GM12878 (cell line): ENCODE measurements around the gene CAMK2G. TPM values are rescaled to one million over a fixed set of nuclear protein-coding genes. Genes with fewer than 3 reads are reported as not detected.

Experiments used
- ATAC-seq: fragments of 200-7000 bp; cut with Tn5 transposase; 3 replicates; pipeline ENCODE4 v1.9.1; 2020; ENCODE audit warnings: mild to moderate bottlenecking, moderate library complexity
- BruUV-seq: library from RNA; stranded (reverse); fragments of 400-500 nt; replicated peaks from 2 replicates; lab custom pipeline; 2021; lab: Mats Ljungman, UMichigan
- CTCF ChIA-PET: fragments of 300-600 bp; sonication (Branson Sonifier 250); formaldehyde crosslinking; extraction: SDS; loops from one replicate; lab custom pipeline; 2021; ENCODE audit warnings: inconsistent platforms; lab: Yijun Ruan, JAX
- POLR2A ChIA-PET: fragments of 350-600 bp; formaldehyde crosslinking; extraction: SDS; loops from one replicate; lab custom pipeline; 2021; ENCODE audit warnings: inconsistent platforms; lab: Charles Lee
- RAD21 ChIA-PET: fragments of 300-600 bp; sonication (Branson Sonifier 250); formaldehyde crosslinking; loops from one replicate; lab custom pipeline; 2023; ENCODE audit warnings: antibody characterized with exemption; ENCODE audit not compliant: unreplicated experiment; lab: Charles Lee
- SMC1A ChIA-PET: fragments of 300-600 bp; sonication (Branson Sonifier 250); formaldehyde crosslinking; loops from one replicate; lab custom pipeline; 2023; ENCODE audit not compliant: unreplicated experiment, uncharacterized antibody; lab: Charles Lee
- DNase-seq: peaks from one replicate; pipeline ENCODE4 v3.0.0-alpha.2; 2011; ENCODE audit warnings: low read depth, low spot score
- FAIRE-seq: peaks from 3 replicates; lab custom pipeline; 2011; peaks lifted over from hg19 to GRCh38; lab: Jason Lieb, UNC
- H2AFZ ChIP-seq: 2 replicates; pipeline ENCODE4 v1.6.0; 2011; ENCODE audit warnings: low read depth, low read length, control low read depth; ENCODE audit not compliant: control insufficient read depth
- H3K27ac ChIP-seq: 2 replicates; pipeline ENCODE4 v1.5.1; 2011; ENCODE audit warnings: control low read depth; ENCODE audit not compliant: control insufficient read depth, insufficient read depth
- H3K27me3 ChIP-seq, 2 experiments: replicated peaks in 1 of 2; 2 replicates each; pipeline versions ENCODE4 v1.6.0 to v1.6.1; 2011; ENCODE audit warnings: low read length in 1 of 2; ENCODE audit not compliant: control insufficient read depth in 2 of 2, insufficient read depth in 2 of 2
- H3K36me3 ChIP-seq, 2 experiments: 2 replicates each; pipeline ENCODE4 v1.5.1; 2011; ENCODE audit warnings: low read length in 1 of 2; ENCODE audit not compliant: control insufficient read depth in 2 of 2, insufficient read depth in 2 of 2
- H3K4me1 ChIP-seq: 2 replicates; pipeline ENCODE4 v1.6.1; 2011; ENCODE audit warnings: mild to moderate bottlenecking, low read length, moderate library complexity, mixed read lengths; ENCODE audit not compliant: control insufficient read depth, insufficient read depth
- H3K4me2 ChIP-seq: 2 replicates; pipeline ENCODE4 v1.6.0; 2011; ENCODE audit warnings: control low read depth; ENCODE audit not compliant: control insufficient read depth, insufficient read depth
- H3K4me3 ChIP-seq: fragments of 200-600 bp; sonication (generic); 2 replicates; pipeline ENCODE4 v1.5.1; 2016
- H3K79me2 ChIP-seq: 2 replicates; pipeline ENCODE4 v1.6.0; 2011; ENCODE audit warnings: low read length; ENCODE audit not compliant: control insufficient read depth, insufficient read depth
- H3K9ac ChIP-seq: 2 replicates; pipeline ENCODE4 v1.8.0; 2011; ENCODE audit warnings: low read length, control low read depth, mixed read lengths; ENCODE audit not compliant: control insufficient read depth, insufficient read depth
- H3K9me3 ChIP-seq: replicated peaks from 3 replicates; pipeline ENCODE4 v1.5.1; 2011; ENCODE audit warnings: mild to moderate bottlenecking, low read length; ENCODE audit not compliant: control insufficient read depth, insufficient read depth
- H4K20me1 ChIP-seq: 2 replicates; pipeline ENCODE4 v1.6.0; 2011; ENCODE audit not compliant: control insufficient read depth, insufficient read depth
- ASH2L ChIP-seq: fragments of 300-600, 200-600 bp; sonication (generic); IDR thresholded peaks from 2 replicates; pipeline ENCODE4 v1.6.1; 2017; ENCODE audit warnings: low read depth, mild to moderate bottlenecking, borderline replicate concordance
- ATF7 ChIP-seq: fragments of 450-650 bp; IDR thresholded peaks from 2 replicates; pipeline ENCODE4 v1.6.1; 2016; ENCODE audit warnings: low read depth, mild to moderate bottlenecking
- CHD1 ChIP-seq: IDR thresholded peaks from 2 replicates; pipeline ENCODE4 v1.6.1; 2012; ENCODE audit warnings: low read depth, low read length, improper control_type of control experiment
- HDGF ChIP-seq: fragments of 450-650 bp; IDR thresholded peaks from 2 replicates; pipeline ENCODE4 v1.6.1; 2016; ENCODE audit warnings: antibody characterized with exemption
- NFIC ChIP-seq: IDR thresholded peaks from 2 replicates; pipeline ENCODE4 v1.6.1; 2012; ENCODE audit warnings: low read depth, mild to moderate bottlenecking, inconsistent platforms, low read length, moderate library complexity
- PAX5 ChIP-seq: IDR thresholded peaks from 2 replicates; pipeline ENCODE4 v1.6.1; 2011; ENCODE audit warnings: low read depth, low read length, borderline replicate concordance
- TAF1 ChIP-seq: IDR thresholded peaks from 2 replicates; pipeline ENCODE4 v1.6.1; 2011; ENCODE audit warnings: mild to moderate bottlenecking, low read depth, low read length, borderline replicate concordance
- YBX1 ChIP-seq: fragments of 450-650 bp; IDR thresholded peaks from 2 replicates; pipeline ENCODE4 v1.6.1; 2016; ENCODE audit warnings: antibody characterized with exemption
- ZNF217 ChIP-seq: fragments of 450-650 bp; IDR thresholded peaks from 2 replicates; pipeline ENCODE4 v1.6.1; 2017; ENCODE audit warnings: antibody characterized with exemption, mild to moderate bottlenecking
- ZNF24 ChIP-seq: fragments of 450-650 bp; IDR thresholded peaks from 2 replicates; pipeline ENCODE4 v1.6.1; 2017; ENCODE audit warnings: antibody characterized with exemption, mild to moderate bottlenecking
- ZSCAN29 ChIP-seq: fragments of 450-650 bp; IDR thresholded peaks from 2 replicates; pipeline ENCODE4 v1.6.1; 2017; ENCODE audit warnings: mild to moderate bottlenecking, moderate library complexity
- WGBS: methylation state at CpG from one replicate; pipeline ENCODE4 v1.1.6; 2016; ENCODE audit warnings: low lambda C conversion rate; ENCODE audit not compliant: insufficient replicate concordance, insufficient coverage; ENCODE audit errors: missing lambda C conversion rate; 5-methylcytosine and 5-hydroxymethylcytosine counted together
- in situ Hi-C: fragments of 300-500 bp; cut with MboI; formaldehyde crosslinking; loops from 9 replicates; pipeline ENCODE4 v1.14.3; 2018; ENCODE audit warnings: mixed read lengths
- intact Hi-C: fragments of 100-400 bp; cut with micrococcal nuclease; formaldehyde crosslinking; loops from one replicate; pipeline ENCODE4 v1.14.2; 2022; ENCODE audit not compliant: unreplicated experiment
- polyA plus RNA-seq, 11 experiments: library from polyadenylated mRNA; depleted of rRNA in 4 of 11; unstranded in 6 of 11; stranded (reverse) in 5 of 11; fragments of >200 nt; fragmentation: Nextera tagmentation in 4 of 11; fragmentation: Illumina TruSeq in 1 of 11; extraction: Ambion mirVana in 4 of 11; extraction: Trizol in 1 of 11; gene quantifications; 1 replicate in 1 of 11; 2 replicates in 10 of 11; pipeline versions ENCODE4 v1.2.1 to v1.2.3, GENCODE V29; 2011 to 2016; ENCODE audit warnings: inconsistent platforms in 2 of 11, missing spikeins in 2 of 11, low read depth in 1 of 11
- total RNA-seq, 4 experiments: library from RNA; depleted of rRNA in 3 of 4; stranded (reverse); fragments of >200 nt in 3 of 4; fragmentation: Illumina TruSeq in 1 of 4; extraction: Trizol in 1 of 4; gene quantifications; 2 replicates each; pipeline versions ENCODE4 v1.2.1 to v1.2.3, GENCODE V29; 2013 to 2021
- TF ChIP-seq, protein P1 (sequence below): fragments of 150-350 bp; IDR thresholded peaks from 2 replicates; pipeline ENCODE4 v1.6.1; 2016; ENCODE audit warnings: low read depth, low read length
- TF ChIP-seq, protein P2 (sequence below): IDR thresholded peaks from 2 replicates; pipeline ENCODE4 v1.6.1; 2012; ENCODE audit warnings: low read depth, low read length, improper control_type of control experiment
- TF ChIP-seq, protein P3 (sequence below): fragments of 450-650 bp; IDR thresholded peaks from 2 replicates; pipeline ENCODE4 v1.6.1; 2014; ENCODE audit warnings: mild to moderate bottlenecking
- TF ChIP-seq, protein P4 (sequence below): fragments of 450-650 bp; IDR thresholded peaks from 2 replicates; pipeline ENCODE4 v1.6.1; 2017; ENCODE audit warnings: low read depth, mild to moderate bottlenecking, moderate library complexity
- TF ChIP-seq, protein P5 (sequence below): IDR thresholded peaks from 2 replicates; pipeline ENCODE4 v1.6.1; 2012; ENCODE audit warnings: low read depth, low read length, improper control_type of control experiment

Gene CAMK2G
- total and polyA plus RNA-seq, 10 of the 15 experiments (the other 5 are each of a cell fraction or from before 2014, with no cell fraction given) = 5.5 to 24.3 (median 16.9) TPM

DNA sequence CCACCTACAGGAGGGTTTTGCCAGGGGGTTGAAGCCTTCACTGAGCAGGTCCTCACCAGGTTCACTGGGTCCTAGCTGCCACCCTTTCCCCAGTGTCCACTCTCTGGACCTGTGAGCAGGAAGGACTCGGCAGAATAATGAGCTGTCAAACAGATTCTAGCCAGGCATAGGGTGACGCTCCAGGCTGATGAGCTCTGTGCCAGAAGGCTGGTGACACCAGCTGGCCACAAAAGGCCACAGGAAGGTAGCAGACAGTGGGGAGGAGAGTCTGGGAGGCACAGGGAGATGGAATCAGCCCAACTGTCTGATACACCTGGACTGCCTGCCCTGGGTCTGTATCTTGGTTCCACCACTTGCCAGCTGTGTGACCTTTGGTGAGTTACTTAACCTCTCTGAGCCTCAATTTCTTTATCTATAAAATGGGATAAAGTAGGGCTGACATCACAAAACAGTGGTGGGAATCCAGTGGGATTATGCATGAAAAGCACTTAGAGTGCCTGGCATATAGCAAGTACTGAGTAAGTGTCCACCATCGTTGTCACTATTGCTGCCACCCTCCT is 36.3 kb downstream of the CAMK2G start:
- H3K9ac ChIP-seq = no peak overlapping the region
- no peaks in the 10 kb centered on the region for H3K4me1 ChIP-seq
- peaks cover 0 to 4% of the 10 kb centered on the region in 2 experiments; a peak in 3 of 4 replicates for H3K36me3 ChIP-seq
- POLR2A ChIA-PET = interaction anchor here (0.5 kb wide), 1 partner anchor 53 kb away, joined by 3 read pairs; no protein-coding TSS in a partner anchor
- CTCF ChIA-PET = interaction anchor here (1.0 to 2.0 kb wide), 2 partner anchors 41 to 184 kb away, joined by 3 to 7 read pairs; no protein-coding TSS in a partner anchor
- no peak for FAIRE-seq
- in situ Hi-C loops (no loop called here), intact Hi-C loops (no loop called here)
- TF ChIP-seq HDGF = no peak
- no peak for TF ChIP-seq PAX5
- TF ChIP-seq ASH2L = no peak
- no peak for TF ChIP-seq NFIC
- no peak for TF ChIP-seq TAF1
- TF ChIP-seq, protein P1, sequence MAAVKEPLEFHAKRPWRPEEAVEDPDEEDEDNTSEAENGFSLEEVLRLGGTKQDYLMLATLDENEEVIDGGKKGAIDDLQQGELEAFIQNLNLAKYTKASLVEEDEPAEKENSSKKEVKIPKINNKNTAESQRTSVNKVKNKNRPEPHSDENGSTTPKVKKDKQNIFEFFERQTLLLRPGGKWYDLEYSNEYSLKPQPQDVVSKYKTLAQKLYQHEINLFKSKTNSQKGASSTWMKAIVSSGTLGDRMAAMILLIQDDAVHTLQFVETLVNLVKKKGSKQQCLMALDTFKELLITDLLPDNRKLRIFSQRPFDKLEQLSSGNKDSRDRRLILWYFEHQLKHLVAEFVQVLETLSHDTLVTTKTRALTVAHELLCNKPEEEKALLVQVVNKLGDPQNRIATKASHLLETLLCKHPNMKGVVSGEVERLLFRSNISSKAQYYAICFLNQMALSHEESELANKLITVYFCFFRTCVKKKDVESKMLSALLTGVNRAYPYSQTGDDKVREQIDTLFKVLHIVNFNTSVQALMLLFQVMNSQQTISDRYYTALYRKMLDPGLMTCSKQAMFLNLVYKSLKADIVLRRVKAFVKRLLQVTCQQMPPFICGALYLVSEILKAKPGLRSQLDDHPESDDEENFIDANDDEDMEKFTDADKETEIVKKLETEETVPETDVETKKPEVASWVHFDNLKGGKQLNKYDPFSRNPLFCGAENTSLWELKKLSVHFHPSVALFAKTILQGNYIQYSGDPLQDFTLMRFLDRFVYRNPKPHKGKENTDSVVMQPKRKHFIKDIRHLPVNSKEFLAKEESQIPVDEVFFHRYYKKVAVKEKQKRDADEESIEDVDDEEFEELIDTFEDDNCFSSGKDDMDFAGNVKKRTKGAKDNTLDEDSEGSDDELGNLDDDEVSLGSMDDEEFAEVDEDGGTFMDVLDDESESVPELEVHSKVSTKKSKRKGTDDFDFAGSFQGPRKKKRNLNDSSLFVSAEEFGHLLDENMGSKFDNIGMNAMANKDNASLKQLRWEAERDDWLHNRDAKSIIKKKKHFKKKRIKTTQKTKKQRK = no peak
- TF ChIP-seq, protein P2, sequence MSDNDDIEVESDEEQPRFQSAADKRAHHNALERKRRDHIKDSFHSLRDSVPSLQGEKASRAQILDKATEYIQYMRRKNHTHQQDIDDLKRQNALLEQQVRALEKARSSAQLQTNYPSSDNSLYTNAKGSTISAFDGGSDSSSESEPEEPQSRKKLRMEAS = no peak
- TF ChIP-seq, protein P3, sequence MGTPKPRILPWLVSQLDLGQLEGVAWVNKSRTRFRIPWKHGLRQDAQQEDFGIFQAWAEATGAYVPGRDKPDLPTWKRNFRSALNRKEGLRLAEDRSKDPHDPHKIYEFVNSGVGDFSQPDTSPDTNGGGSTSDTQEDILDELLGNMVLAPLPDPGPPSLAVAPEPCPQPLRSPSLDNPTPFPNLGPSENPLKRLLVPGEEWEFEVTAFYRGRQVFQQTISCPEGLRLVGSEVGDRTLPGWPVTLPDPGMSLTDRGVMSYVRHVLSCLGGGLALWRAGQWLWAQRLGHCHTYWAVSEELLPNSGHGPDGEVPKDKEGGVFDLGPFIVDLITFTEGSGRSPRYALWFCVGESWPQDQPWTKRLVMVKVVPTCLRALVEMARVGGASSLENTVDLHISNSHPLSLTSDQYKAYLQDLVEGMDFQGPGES = no peak
- no peak for TF ChIP-seq ZNF217
- TF ChIP-seq ATF7 = no peak
- no peak for TF ChIP-seq CHD1
- TF ChIP-seq, protein P4, sequence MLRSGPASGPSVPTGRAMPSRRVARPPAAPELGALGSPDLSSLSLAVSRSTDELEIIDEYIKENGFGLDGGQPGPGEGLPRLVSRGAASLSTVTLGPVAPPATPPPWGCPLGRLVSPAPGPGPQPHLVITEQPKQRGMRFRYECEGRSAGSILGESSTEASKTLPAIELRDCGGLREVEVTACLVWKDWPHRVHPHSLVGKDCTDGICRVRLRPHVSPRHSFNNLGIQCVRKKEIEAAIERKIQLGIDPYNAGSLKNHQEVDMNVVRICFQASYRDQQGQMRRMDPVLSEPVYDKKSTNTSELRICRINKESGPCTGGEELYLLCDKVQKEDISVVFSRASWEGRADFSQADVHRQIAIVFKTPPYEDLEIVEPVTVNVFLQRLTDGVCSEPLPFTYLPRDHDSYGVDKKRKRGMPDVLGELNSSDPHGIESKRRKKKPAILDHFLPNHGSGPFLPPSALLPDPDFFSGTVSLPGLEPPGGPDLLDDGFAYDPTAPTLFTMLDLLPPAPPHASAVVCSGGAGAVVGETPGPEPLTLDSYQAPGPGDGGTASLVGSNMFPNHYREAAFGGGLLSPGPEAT = no peak
- no peak for TF ChIP-seq YBX1
- TF ChIP-seq, protein P5, sequence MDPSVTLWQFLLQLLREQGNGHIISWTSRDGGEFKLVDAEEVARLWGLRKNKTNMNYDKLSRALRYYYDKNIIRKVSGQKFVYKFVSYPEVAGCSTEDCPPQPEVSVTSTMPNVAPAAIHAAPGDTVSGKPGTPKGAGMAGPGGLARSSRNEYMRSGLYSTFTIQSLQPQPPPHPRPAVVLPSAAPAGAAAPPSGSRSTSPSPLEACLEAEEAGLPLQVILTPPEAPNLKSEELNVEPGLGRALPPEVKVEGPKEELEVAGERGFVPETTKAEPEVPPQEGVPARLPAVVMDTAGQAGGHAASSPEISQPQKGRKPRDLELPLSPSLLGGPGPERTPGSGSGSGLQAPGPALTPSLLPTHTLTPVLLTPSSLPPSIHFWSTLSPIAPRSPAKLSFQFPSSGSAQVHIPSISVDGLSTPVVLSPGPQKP = no peak
- TF ChIP-seq ZSCAN29 = no peak
- TF ChIP-seq ZNF24 = no peak
- no peaks in the 10 kb centered on the region for H4K20me1 ChIP-seq
- H3K79me2 ChIP-seq = no peaks in the 10 kb centered on the region
- 97% methylated on average over 3 of the region's 3 CpGs for WGBS
- RAD21 ChIA-PET = no interaction called here
- H3K27ac ChIP-seq = no peak overlapping the region
- H3K4me2 ChIP-seq = no peak overlapping the region
- SMC1A ChIA-PET = interaction anchor here (1.6 to 3.4 kb wide), 3 partner anchors 8 to 42 kb away, joined by 4 to 8 read pairs (median 6); no protein-coding TSS in a partner anchor
- H3K4me3 ChIP-seq = no peak overlapping the region
- H3K27me3 ChIP-seq = no peaks in the 10 kb centered on the region
- no TSS peak for BruUV-seq
- no peaks in the 10 kb centered on the region for H3K9me3 ChIP-seq
- no peak for ATAC-seq
- no peak for DNase-seq
- no peak overlapping the region for H2AFZ ChIP-seq
